Activated CD8-positive, alpha-beta T cell treated with anti-CD3 and anti-CD28 coated beads for 36 hours (primary cell): ENCODE results near the gene ARHGAP1. TPM values are rescaled to one million over a fixed set of nuclear protein-coding genes. Genes with fewer than 3 reads are reported as not detected.

Source experiments
- ATAC-seq: fragments of 200-7000 bp; cut with Tn5 transposase; one replicate; pipeline ENCODE4 v1.10.0; 2021; ENCODE audit warnings: mild to moderate bottlenecking, moderate library complexity
- CTCF ChIA-PET: fragments of 350-600 bp; sonication (Branson Sonifier 250); formaldehyde crosslinking; loops from one replicate; lab custom pipeline; 2021; ENCODE audit warnings: antibody characterized with exemption; lab: Charles Lee
- POLR2A ChIA-PET: fragments of 350-600 bp; sonication (Branson Sonifier 250); formaldehyde crosslinking; loops from one replicate; lab custom pipeline; 2021; ENCODE audit warnings: antibody characterized with exemption; lab: Charles Lee
- DNase-seq: peaks from one replicate; pipeline ENCODE4 v3.0.0-alpha.2; 2020
- H3K27ac Mint-ChIP-seq: one replicate; pipeline ENCODE4 v1.8.0; 2021; ENCODE audit warnings: mild to moderate bottlenecking, mixed read lengths
- H3K27me3 Mint-ChIP-seq: one replicate; pipeline ENCODE4 v1.8.0; 2021; ENCODE audit warnings: mixed read lengths
- H3K36me3 Mint-ChIP-seq: one replicate; pipeline ENCODE4 v1.8.0; 2021; ENCODE audit warnings: low read depth, mixed read lengths
- H3K4me1 Mint-ChIP-seq: one replicate; pipeline ENCODE4 v1.8.0; 2021; ENCODE audit warnings: low read depth, mixed read lengths
- H3K4me3 Mint-ChIP-seq: one replicate; pipeline ENCODE4 v1.8.0; 2021; ENCODE audit warnings: mild to moderate bottlenecking, moderate library complexity, mixed read lengths
- H3K9me3 Mint-ChIP-seq: one replicate; pipeline ENCODE4 v1.8.0; 2021; ENCODE audit warnings: mixed read lengths
- CTCF ChIP-seq: fragments of 200-600 bp; IDR thresholded peaks from one replicate; pipeline ENCODE4 v1.8.0; 2022; ENCODE audit warnings: antibody characterized with exemption, mild to moderate bottlenecking
- intact Hi-C: fragments of 100-400 bp; cut with micrococcal nuclease; formaldehyde crosslinking; loops from one replicate; pipeline ENCODE4 v1.10.0; 2022
- total RNA-seq, 2 experiments: library from RNA; stranded (reverse); gene quantifications; one replicate each; pipeline ENCODE4 v1.2.3, GENCODE V29; 2021

Gene ARHGAP1
- total RNA-seq, 2 experiments from 2014 or later = 32.7 to 34.5 TPM

GRCh38 chr11:46662366-46662765 is 38.1 kb downstream of the ARHGAP1 start:
- CTCF ChIA-PET = interaction anchor here (1.2 to 1.5 kb wide), 2 partner anchors 9 to 45 kb away, joined by 3 to 4 read pairs; partner anchors contain the start of genes ATG13 and HARBI1
- DNase-seq (no peak), ATAC-seq (no peak)
- Mint-ChIP-seq H3K9me3 (no peaks in the 10 kb centered on the region), H3K36me3 (peaks cover 24% of the 10 kb centered on the region), H3K4me1 (no peaks in the 10 kb centered on the region), H3K4me3 (no peak overlapping the region), H3K27ac (no peak overlapping the region), H3K27me3 (no peaks in the 10 kb centered on the region)
- TF ChIP-seq CTCF = no peak
- POLR2A ChIA-PET = no interaction called here
- intact Hi-C loops = no loop called here

GRCh38 chr11:46661836-46662235 is 38.6 kb downstream of the ARHGAP1 start:
- POLR2A ChIA-PET = no interaction called here
- H3K36me3 Mint-ChIP-seq = peaks cover 24% of the 10 kb centered on the region
- CTCF ChIA-PET = interaction anchor here (1.2 kb wide), 1 partner anchor 9 kb away, joined by 4 read pairs; no protein-coding TSS in a partner anchor

GRCh38 chr11:46659908-46660307 is 40.5 kb downstream of the ARHGAP1 start:
- POLR2A ChIA-PET = interaction anchor here (1.1 kb wide), 1 partner anchor 15 kb away, joined by 4 read pairs; no protein-coding TSS in a partner anchor
- intact Hi-C loops = no loop called here
- ATAC-seq = no peak
- Mint-ChIP-seq H3K27me3 (no peaks in the 10 kb centered on the region), H3K4me1 (no peaks in the 10 kb centered on the region), H3K9me3 (no peaks in the 10 kb centered on the region), H3K4me3 (no peak overlapping the region), H3K36me3 (peaks cover 21% of the 10 kb centered on the region), H3K27ac (no peak overlapping the region)
- DNase-seq = no peak
- CTCF ChIA-PET = interaction anchor here (0.5 to 1.4 kb wide), 6 partner anchors 8 to 420 kb away, joined by 3 to 5 read pairs (median 3); partner anchors contain the start of genes ATG13 and HARBI1
- no peak for TF ChIP-seq CTCF

More at GRCh38 chr11:46661836-46662235, 38.6 kb downstream of the ARHGAP1 start:
- Mint-ChIP-seq H3K4me1 (no peaks in the 10 kb centered on the region), H3K27me3 (no peaks in the 10 kb centered on the region), H3K27ac (no peak overlapping the region), H3K9me3 (no peaks in the 10 kb centered on the region), H3K4me3 (no peak overlapping the region)
- DNase-seq (no peak), ATAC-seq (no peak)
- intact Hi-C loops = no loop called here
- no peak for TF ChIP-seq CTCF

- DNase-seq (no peak), ATAC-seq (no peak)
- POLR2A ChIA-PET = interaction anchor here (0.6 kb wide), 1 partner anchor 1331 kb away, joined by 4 read pairs; no protein-coding TSS in a partner anchor
- peaks cover 17% of the 10 kb centered on the region for H3K36me3 Mint-ChIP-seq
- intact Hi-C loops = no loop called here
- H3K27me3 Mint-ChIP-seq = no peaks in the 10 kb centered on the region
- no peaks in the 10 kb centered on the region for H3K4me1 Mint-ChIP-seq
- no peak overlapping the region for H3K27ac Mint-ChIP-seq
- no peak for TF ChIP-seq CTCF
- H3K4me3 Mint-ChIP-seq = no peak overlapping the region
- H3K9me3 Mint-ChIP-seq = no peaks in the 10 kb centered on the region
- CTCF ChIA-PET = interaction anchor here (0.7 to 2.0 kb wide), 2 partner anchors 12 to 444 kb away, joined by 3 to 4 read pairs; no protein-coding TSS in a partner anchor
Measured at GRCh38 chr11:46658259-46658658, 42.2 kb downstream of the ARHGAP1 start.

GRCh38 chr11:46657186-46657585 is 43.2 kb downstream of the ARHGAP1 start:
- Mint-ChIP-seq H3K4me1 (no peaks in the 10 kb centered on the region), H3K36me3 (peaks cover 17% of the 10 kb centered on the region), H3K27me3 (no peaks in the 10 kb centered on the region), H3K4me3 (no peak overlapping the region), H3K27ac (no peak overlapping the region), H3K9me3 (no peaks in the 10 kb centered on the region)
- ATAC-seq (no peak), DNase-seq (no peak)
- intact Hi-C loops = no loop called here
- ChIA-PET POLR2A (no interaction called here), CTCF (interaction anchor here (0.9 to 2.0 kb wide), 3 partner anchors 13 to 167 kb away, joined by 4 read pairs; partner anchors contain the start of gene ATG13)
- TF ChIP-seq CTCF = no peak
